Measurements from ENCODE around the gene ZC3HAV1L.

DNA sequence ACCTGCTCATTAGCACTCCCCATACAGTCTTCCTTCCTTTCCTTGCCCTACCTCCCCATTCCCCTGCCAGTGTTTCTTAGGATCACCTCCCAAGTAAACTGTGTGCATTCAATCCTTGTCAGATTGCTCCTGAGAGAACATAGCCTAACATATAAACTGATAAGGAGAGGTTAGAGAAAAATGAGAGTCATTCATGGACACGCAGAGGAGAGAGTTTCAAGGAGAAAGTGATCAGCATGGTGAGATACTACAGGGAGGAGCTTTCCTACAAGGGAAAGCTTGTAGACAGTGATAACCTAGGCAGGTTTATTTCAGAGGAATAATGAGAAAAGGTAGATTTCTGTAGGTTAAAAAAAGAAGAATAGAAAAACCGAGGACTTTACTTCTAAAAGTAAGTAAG lies 2.8 kb upstream of the ZC3HAV1L start:
- TF ChIP-seq RAD21 (IDR thresholded peaks at IDR 0.05 in 1 of 2, conservative IDR thresholded peaks at IDR 0.05 in 1 of 2; ENCODE audit: low read depth in 2 of 2, low read length in 2 of 2) (no peak), SP2 (IDR thresholded peaks at IDR 0.05; ENCODE audit: low read length) (no peak), SUZ12 (IDR thresholded peaks at IDR 0.05; ENCODE audit: low read length) (no peak), POLR2A (IDR thresholded peaks at IDR 0.05; ENCODE audit: control extremely low read depth in 1 of 2, low read depth in 2 of 2, low read length in 2 of 2) (no peak)
- TF ChIP-seq, protein P1, sequence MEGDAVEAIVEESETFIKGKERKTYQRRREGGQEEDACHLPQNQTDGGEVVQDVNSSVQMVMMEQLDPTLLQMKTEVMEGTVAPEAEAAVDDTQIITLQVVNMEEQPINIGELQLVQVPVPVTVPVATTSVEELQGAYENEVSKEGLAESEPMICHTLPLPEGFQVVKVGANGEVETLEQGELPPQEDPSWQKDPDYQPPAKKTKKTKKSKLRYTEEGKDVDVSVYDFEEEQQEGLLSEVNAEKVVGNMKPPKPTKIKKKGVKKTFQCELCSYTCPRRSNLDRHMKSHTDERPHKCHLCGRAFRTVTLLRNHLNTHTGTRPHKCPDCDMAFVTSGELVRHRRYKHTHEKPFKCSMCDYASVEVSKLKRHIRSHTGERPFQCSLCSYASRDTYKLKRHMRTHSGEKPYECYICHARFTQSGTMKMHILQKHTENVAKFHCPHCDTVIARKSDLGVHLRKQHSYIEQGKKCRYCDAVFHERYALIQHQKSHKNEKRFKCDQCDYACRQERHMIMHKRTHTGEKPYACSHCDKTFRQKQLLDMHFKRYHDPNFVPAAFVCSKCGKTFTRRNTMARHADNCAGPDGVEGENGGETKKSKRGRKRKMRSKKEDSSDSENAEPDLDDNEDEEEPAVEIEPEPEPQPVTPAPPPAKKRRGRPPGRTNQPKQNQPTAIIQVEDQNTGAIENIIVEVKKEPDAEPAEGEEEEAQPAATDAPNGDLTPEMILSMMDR (IDR thresholded peaks at IDR 0.05; ENCODE audit: control extremely low read depth in 1 of 3, insufficient read depth in 1 of 3, low read depth in 1 of 3, low read length in 3 of 3) = no peak
